GM19043 (cell line): Measurements from ENCODE around the gene CDH15.

Experiments used
- ATAC-seq: cut with Tn5 transposase; IDR thresholded peaks from one replicate; pipeline ENCODE4 v1.9.1; 2021; ENCODE audit warnings: low read depth; ENCODE audit not compliant: unreplicated experiment

The CDH15 gene

GRCh38 chr16:89139907-89140361 is 31.6 kb upstream of the CDH15 start:
- ATAC-seq = no peak

GRCh38 chr16:89140401-89140800 is 31.1 kb upstream of the CDH15 start:
- no peak for ATAC-seq

GRCh38 chr16:89140981-89141883 is 30.3 kb upstream of the CDH15 start:
- no peak for ATAC-seq

GRCh38 chr16:89141884-89142267 is 29.7 kb upstream of the CDH15 start:
- ATAC-seq = no peak

- no peak for ATAC-seq
Measured at GRCh38 chr16:89142474-89143195, 28.9 kb upstream of the CDH15 start.

- ATAC-seq = no peak
Measured at GRCh38 chr16:89143201-89143741, 28.3 kb upstream of the CDH15 start.

- no peak for ATAC-seq
Measured at GRCh38 chr16:89143911-89144675, 27.5 kb upstream of the CDH15 start.

- no peak for ATAC-seq
Measured at GRCh38 chr16:89144681-89145080, 26.9 kb upstream of the CDH15 start.

GRCh38 chr16:89145406-89146161 is 26.0 kb upstream of the CDH15 start:
- no peak for ATAC-seq

- ATAC-seq = no peak
Measured at GRCh38 chr16:89146211-89147005, 25.1 kb upstream of the CDH15 start.

- ATAC-seq = no peak
Measured at GRCh38 chr16:89147085-89147817, 24.3 kb upstream of the CDH15 start.

- ATAC-seq = no peak
Measured at GRCh38 chr16:89149386-89149785, 22.2 kb upstream of the CDH15 start.

GRCh38 chr16:89150090-89150835 is 21.3 kb upstream of the CDH15 start:
- ATAC-seq = no peak

- ATAC-seq = no peak
Measured at GRCh38 chr16:89150981-89151380, 20.6 kb upstream of the CDH15 start.

- ATAC-seq = no peak
Measured at GRCh38 chr16:89152831-89153700, 18.5 kb upstream of the CDH15 start.

- no peak for ATAC-seq
Measured at GRCh38 chr16:89153848-89154271, 17.7 kb upstream of the CDH15 start.
